Stimulated activated naive CD8-positive, alpha-beta T cell treated with anti-CD3 and anti-CD28 coated beads, Interleukin-15, Interleukin-2, amounts not matched to agents 100 ng/mL and 50 ng/mL, for 24 hours (primary cell): ENCODE data around the gene SLC41A3.
A peak's percentile ranks its signal among the peaks of the same experiment; 100 is the strongest.

ENCODE experiments used
- H3K27ac Mint-ChIP-seq: one replicate; pipeline ENCODE4 v1.8.0; 2021; ENCODE audit warnings: mild to moderate bottlenecking, mixed read lengths
- H3K27me3 Mint-ChIP-seq: one replicate; pipeline ENCODE4 v1.8.0; 2021; ENCODE audit warnings: mixed read lengths
- H3K36me3 Mint-ChIP-seq: one replicate; pipeline ENCODE4 v1.8.0; 2021; ENCODE audit warnings: low read depth, mixed read lengths
- H3K4me1 Mint-ChIP-seq: one replicate; pipeline ENCODE4 v1.8.0; 2021; ENCODE audit warnings: low read depth, mixed read lengths
- H3K4me3 Mint-ChIP-seq: one replicate; pipeline ENCODE4 v1.8.0; 2021; ENCODE audit warnings: mild to moderate bottlenecking, mixed read lengths
- H3K9me3 Mint-ChIP-seq: one replicate; pipeline ENCODE4 v1.8.0; 2021; ENCODE audit warnings: mixed read lengths

The SLC41A3 gene

GRCh38 chr3:126063358-126063965 is 20.5 kb downstream of the SLC41A3 start:
- no peaks in the 10 kb centered on the region for H3K9me3 Mint-ChIP-seq
- H3K4me3 Mint-ChIP-seq = no peak overlapping the region
- H3K27ac Mint-ChIP-seq = no peak overlapping the region
- peaks cover 7% of the 10 kb centered on the region for H3K36me3 Mint-ChIP-seq
- no peaks in the 10 kb centered on the region for H3K27me3 Mint-ChIP-seq
- peaks cover 8% of the 10 kb centered on the region for H3K4me1 Mint-ChIP-seq

GRCh38 chr3:126061301-126062032 is 22.5 kb downstream of the SLC41A3 start:
- Mint-ChIP-seq H3K27me3 (no peaks in the 10 kb centered on the region), H3K36me3 (no peaks in the 10 kb centered on the region), H3K4me3 (no peak overlapping the region), H3K27ac (no peak overlapping the region), H3K9me3 (no peaks in the 10 kb centered on the region), H3K4me1 (peaks cover 8% of the 10 kb centered on the region)

GRCh38 chr3:126060613-126061145 is 23.2 kb downstream of the SLC41A3 start:
- Mint-ChIP-seq H3K4me3 (no peak overlapping the region), H3K36me3 (no peaks in the 10 kb centered on the region), H3K27ac (no peak overlapping the region), H3K9me3 (no peaks in the 10 kb centered on the region), H3K4me1 (peaks cover 8% of the 10 kb centered on the region), H3K27me3 (no peaks in the 10 kb centered on the region)

GRCh38 chr3:126058666-126059065 is 25.3 kb downstream of the SLC41A3 start:
- H3K36me3 Mint-ChIP-seq = no peaks in the 10 kb centered on the region
- no peak overlapping the region for H3K27ac Mint-ChIP-seq
- no peaks in the 10 kb centered on the region for H3K9me3 Mint-ChIP-seq
- peaks cover 9% of the 10 kb centered on the region for H3K4me1 Mint-ChIP-seq
- no peaks in the 10 kb centered on the region for H3K27me3 Mint-ChIP-seq
- no peak overlapping the region for H3K4me3 Mint-ChIP-seq

- H3K9me3 Mint-ChIP-seq = no peaks in the 10 kb centered on the region
- no peak overlapping the region for H3K4me3 Mint-ChIP-seq
- H3K27me3 Mint-ChIP-seq = no peaks in the 10 kb centered on the region
- H3K27ac Mint-ChIP-seq = no peak overlapping the region
- peaks cover 11% of the 10 kb centered on the region for H3K4me1 Mint-ChIP-seq
- H3K36me3 Mint-ChIP-seq = no peaks in the 10 kb centered on the region
Measured at GRCh38 chr3:126057936-126058335, 26.0 kb downstream of the SLC41A3 start.

- no peaks in the 10 kb centered on the region for H3K9me3 Mint-ChIP-seq
- H3K27ac Mint-ChIP-seq = no peak overlapping the region
- H3K4me1 Mint-ChIP-seq = peaks cover 16% of the 10 kb centered on the region
Measured at GRCh38 chr3:126057501-126057819, 26.5 kb downstream of the SLC41A3 start.

GRCh38 chr3:126056681-126057500 is 27.0 kb downstream of the SLC41A3 start:
- Mint-ChIP-seq H3K4me3 (no peak overlapping the region), H3K36me3 (no peaks in the 10 kb centered on the region), H3K9me3 (no peaks in the 10 kb centered on the region), H3K4me1 (peaks cover 20% of the 10 kb centered on the region), H3K27me3 (no peaks in the 10 kb centered on the region), H3K27ac (no peak overlapping the region)

More at GRCh38 chr3:126057501-126057819, 26.5 kb downstream of the SLC41A3 start:
- Mint-ChIP-seq H3K27me3 (no peaks in the 10 kb centered on the region), H3K36me3 (no peaks in the 10 kb centered on the region), H3K4me3 (no peak overlapping the region)

- peaks cover 20% of the 10 kb centered on the region for H3K4me1 Mint-ChIP-seq
- H3K4me3 Mint-ChIP-seq = no peak overlapping the region
- H3K27me3 Mint-ChIP-seq = no peaks in the 10 kb centered on the region
- H3K36me3 Mint-ChIP-seq = no peaks in the 10 kb centered on the region
- no peak overlapping the region for H3K27ac Mint-ChIP-seq
- H3K9me3 Mint-ChIP-seq = no peaks in the 10 kb centered on the region
Measured at GRCh38 chr3:126056088-126056487, 27.8 kb downstream of the SLC41A3 start.

GRCh38 chr3:126054870-126055269 is 29.1 kb downstream of the SLC41A3 start:
- no peak overlapping the region for H3K4me3 Mint-ChIP-seq
- H3K36me3 Mint-ChIP-seq = no peaks in the 10 kb centered on the region
- peaks cover 20% of the 10 kb centered on the region for H3K4me1 Mint-ChIP-seq
- no peaks in the 10 kb centered on the region for H3K27me3 Mint-ChIP-seq
- H3K27ac Mint-ChIP-seq = no peak overlapping the region
- no peaks in the 10 kb centered on the region for H3K9me3 Mint-ChIP-seq

- peaks cover 4% of the 10 kb centered on the region for H3K36me3 Mint-ChIP-seq
- H3K27me3 Mint-ChIP-seq = no peaks in the 10 kb centered on the region
- no peaks in the 10 kb centered on the region for H3K9me3 Mint-ChIP-seq
- H3K4me1 Mint-ChIP-seq = peaks cover 20% of the 10 kb centered on the region
- H3K27ac Mint-ChIP-seq = no peak overlapping the region
- no peak overlapping the region for H3K4me3 Mint-ChIP-seq
Measured at GRCh38 chr3:126053949-126054569, 29.9 kb downstream of the SLC41A3 start.

- H3K36me3 Mint-ChIP-seq = peaks cover 4% of the 10 kb centered on the region
- no peaks in the 10 kb centered on the region for H3K9me3 Mint-ChIP-seq
- peaks cover 20% of the 10 kb centered on the region for H3K4me1 Mint-ChIP-seq
- H3K27me3 Mint-ChIP-seq = no peaks in the 10 kb centered on the region
- no peak overlapping the region for H3K27ac Mint-ChIP-seq
- H3K4me3 Mint-ChIP-seq = no peak overlapping the region
Measured at GRCh38 chr3:126053513-126053912, 30.4 kb downstream of the SLC41A3 start.

- peak overlapping the region; percentile 3 for H3K27ac Mint-ChIP-seq
- no peaks in the 10 kb centered on the region for H3K27me3 Mint-ChIP-seq
- H3K4me3 Mint-ChIP-seq = no peak overlapping the region
Measured at GRCh38 chr3:126052196-126053058, 31.5 kb downstream of the SLC41A3 start.

GRCh38 chr3:126051741-126052140 is 32.2 kb downstream of the SLC41A3 start:
- Mint-ChIP-seq H3K4me3 (no peak overlapping the region), H3K9me3 (no peaks in the 10 kb centered on the region)

More at GRCh38 chr3:126052196-126053058, 31.5 kb downstream of the SLC41A3 start:
- peaks cover 7% of the 10 kb centered on the region for H3K36me3 Mint-ChIP-seq
- H3K9me3 Mint-ChIP-seq = no peaks in the 10 kb centered on the region
- H3K4me1 Mint-ChIP-seq = peaks cover 20% of the 10 kb centered on the region

GRCh38 chr3:126051234-126051633 is 32.7 kb downstream of the SLC41A3 start:
- no peak overlapping the region for H3K27ac Mint-ChIP-seq
- H3K9me3 Mint-ChIP-seq = no peaks in the 10 kb centered on the region
- H3K36me3 Mint-ChIP-seq = peaks cover 9% of the 10 kb centered on the region
- peaks cover 20% of the 10 kb centered on the region for H3K4me1 Mint-ChIP-seq
- H3K27me3 Mint-ChIP-seq = no peaks in the 10 kb centered on the region
- no peak overlapping the region for H3K4me3 Mint-ChIP-seq

More at GRCh38 chr3:126051741-126052140, 32.2 kb downstream of the SLC41A3 start:
- Mint-ChIP-seq H3K36me3 (peaks cover 9% of the 10 kb centered on the region), H3K4me1 (peaks cover 20% of the 10 kb centered on the region), H3K27me3 (no peaks in the 10 kb centered on the region), H3K27ac (no peak overlapping the region)
